Measurements from ENCODE around the gene PLBD2.
"Not testable (repeated sequence)": the region's sequence is repeated elsewhere in the genome, so short reads cannot be mapped to it uniquely, and the experiment has no call there.

The PLBD2 gene

DNA sequence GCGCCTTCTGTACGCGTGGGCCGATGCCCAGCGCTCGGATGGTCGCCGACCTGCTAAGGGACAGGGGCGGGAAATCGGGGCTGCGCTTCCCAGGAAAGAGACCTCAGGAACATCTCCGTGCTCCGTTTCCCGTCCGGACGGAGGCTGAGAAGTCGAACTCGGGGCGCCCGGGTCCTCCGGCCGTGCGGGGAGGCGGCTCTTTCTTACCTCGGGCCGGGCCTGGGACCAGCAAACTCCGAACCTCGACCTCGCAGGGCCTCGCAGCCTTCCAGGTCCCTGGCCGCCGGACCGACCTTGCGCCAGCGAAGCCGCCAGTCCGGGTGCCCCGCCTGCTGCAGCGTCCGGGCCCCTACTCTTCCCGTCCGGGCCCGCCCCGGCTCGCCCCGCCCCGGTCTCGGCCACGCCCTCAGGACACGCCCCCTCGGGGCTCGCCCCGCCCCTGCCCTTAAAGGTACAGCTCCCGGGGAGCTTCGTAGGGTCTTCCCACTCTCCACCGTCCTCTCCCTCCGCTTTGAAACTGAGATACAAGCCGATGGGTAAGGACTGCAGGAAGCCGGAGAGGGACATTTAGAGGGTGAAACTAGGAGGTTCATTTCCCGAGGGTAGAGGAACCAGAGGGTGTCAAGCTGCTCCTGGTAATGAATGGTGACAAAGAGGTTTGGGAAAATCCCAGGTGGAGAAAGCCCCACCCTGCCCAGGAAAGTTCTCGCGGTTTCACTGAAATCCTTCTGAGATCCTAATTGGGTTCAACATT is 23.4 kb upstream of the PLBD2 start, which contains the start of gene SLC8B1:
Gene SLC8B1 (minus strand): TSS at position 324 of the 754 bp plus-strand sequence. CDS start 2,231 bp downstream, outside the sequence.
- no peak for DNase-seq

DNA sequence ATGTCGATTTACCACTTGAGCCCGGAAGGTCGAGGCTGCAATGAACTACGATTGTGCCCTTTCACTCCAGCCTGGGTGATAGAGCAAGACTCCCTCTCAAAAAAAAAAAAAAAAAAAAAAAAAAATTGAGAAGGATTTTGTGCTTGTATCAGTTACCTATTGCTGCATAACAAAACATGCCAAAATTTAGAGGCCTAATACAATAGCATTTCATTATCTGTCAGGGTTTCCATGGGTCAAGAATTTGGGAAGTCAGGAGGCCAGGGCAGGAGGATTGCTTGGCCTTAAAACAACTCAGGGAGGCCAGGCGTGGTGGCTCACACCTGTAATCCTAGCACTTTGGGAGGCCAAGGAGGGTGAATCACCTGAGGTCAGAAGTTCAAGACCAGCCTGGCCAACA is 18.8 kb upstream of the PLBD2 start:
- no peak for DNase-seq

DNA sequence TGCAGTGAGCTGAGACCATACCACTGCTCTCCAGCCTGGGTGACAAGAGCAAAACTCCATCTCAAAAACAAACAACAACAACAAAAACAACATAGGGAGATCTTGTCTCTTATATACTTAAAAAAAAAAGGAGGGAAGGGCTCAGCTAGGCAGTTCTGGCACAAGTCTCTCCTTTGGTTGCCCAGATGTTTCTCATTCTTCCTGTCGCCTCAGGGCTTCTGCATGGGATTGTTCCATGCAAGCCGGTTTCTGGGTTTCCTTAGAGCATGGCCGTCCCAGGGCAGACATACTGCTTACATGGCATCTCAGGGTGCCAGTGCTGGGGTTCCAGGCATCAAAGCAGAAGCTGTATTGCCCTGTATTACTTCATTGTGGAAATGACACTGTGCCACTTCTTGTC is 18.3 kb upstream of the PLBD2 start:
- DNase-seq = no peak

DNA sequence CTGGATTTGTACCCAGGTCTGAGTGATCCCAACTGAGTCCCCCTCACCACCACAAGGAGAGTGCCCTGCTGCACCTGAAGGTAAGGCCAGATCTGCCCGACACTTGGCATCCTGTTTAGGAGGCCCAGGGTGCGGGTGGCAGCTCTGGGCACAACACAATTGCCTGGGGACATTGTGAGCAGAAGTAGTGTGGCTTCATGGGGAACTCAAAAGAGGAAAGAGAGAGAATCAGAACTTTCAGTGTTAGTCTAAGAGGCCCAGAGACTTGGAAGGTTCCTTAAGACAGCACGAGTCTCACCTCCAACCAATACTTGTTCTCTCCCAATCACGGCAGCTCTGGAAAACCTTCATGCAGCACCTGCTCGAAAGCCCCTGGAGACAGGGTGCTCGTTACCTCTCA is 16.9 kb upstream of the PLBD2 start:
- DNase-seq = no peak

DNA sequence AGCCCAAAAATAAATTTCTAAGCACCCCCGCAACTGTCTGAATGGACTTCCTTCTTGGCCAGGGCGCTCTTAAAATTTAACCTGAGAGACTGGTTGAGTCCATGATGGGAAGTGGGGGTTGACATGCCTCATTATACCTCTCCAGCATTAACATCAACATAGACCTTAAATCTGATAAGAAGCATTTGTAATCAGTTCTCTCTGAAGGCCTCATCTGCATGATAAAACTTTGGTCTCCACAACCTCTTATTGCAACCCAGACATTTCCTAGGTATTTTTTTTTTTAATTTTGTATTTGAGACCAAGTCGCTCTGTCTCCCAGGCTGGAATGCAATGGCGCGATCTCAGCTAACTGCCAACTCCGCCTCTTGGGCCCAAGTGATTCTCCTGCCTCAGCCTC is 13.1 kb upstream of the PLBD2 start:
- no peak for DNase-seq

DNA sequence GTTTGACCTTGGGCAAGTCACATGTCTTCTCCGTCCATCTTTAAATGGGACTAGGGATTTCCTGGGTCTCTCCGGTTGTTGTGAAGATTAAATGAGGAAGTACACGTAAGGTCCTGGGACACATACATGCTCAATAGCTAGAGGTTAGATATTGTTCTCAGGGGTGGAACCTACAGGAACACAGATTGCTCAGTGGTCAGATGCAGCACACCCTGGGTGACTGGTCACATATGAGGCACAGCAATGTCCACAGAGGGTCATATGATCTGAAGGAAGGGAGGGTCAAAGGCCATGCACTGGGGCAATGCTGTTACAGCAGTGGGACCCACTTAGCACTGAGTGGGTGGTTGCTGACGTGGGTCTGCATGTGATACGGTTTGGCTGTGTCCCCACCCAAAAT is 12.0 kb upstream of the PLBD2 start:
- DNase-seq = no peak

DNA sequence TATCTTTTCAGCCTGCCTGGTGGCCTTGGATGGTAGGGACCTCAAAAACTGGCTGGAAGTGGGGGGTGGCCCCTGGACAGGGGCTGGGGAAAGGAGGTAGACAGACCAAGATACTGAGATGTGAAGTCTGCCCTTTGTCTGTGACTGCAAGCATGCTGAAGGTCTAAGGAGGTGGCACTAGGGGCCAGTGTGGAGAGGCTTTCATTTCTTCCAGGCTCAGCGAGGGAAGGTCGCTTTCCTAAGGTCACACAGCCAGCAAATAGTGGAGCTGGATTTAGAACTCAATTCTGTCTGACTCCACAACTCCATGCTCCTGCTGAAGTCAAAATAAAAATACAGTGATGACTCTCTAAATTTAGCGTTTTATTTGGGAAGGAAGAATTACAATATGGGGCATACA is 11.3 kb upstream of the PLBD2 start:
- no peak for DNase-seq

DNA sequence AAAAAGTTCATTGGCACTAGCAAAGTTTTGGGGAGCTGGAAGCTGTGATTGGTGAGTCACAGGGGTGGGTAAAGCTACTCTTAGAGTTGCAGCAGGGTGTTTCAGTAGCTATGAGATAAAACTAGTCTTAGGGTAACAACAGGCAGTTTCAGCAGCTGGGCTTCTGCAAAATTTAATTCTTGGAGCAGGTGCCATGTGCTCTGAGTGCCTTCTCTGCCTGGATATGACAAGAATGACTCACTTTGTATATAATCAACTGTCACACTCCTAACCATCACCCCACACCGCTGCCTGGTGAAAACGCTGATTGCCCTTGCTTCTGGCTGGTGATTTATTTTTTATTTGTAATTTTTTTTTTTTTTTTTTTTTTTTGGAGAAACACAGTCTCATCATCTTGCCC is 10.5 kb upstream of the PLBD2 start:
- DNase-seq = no peak

DNA sequence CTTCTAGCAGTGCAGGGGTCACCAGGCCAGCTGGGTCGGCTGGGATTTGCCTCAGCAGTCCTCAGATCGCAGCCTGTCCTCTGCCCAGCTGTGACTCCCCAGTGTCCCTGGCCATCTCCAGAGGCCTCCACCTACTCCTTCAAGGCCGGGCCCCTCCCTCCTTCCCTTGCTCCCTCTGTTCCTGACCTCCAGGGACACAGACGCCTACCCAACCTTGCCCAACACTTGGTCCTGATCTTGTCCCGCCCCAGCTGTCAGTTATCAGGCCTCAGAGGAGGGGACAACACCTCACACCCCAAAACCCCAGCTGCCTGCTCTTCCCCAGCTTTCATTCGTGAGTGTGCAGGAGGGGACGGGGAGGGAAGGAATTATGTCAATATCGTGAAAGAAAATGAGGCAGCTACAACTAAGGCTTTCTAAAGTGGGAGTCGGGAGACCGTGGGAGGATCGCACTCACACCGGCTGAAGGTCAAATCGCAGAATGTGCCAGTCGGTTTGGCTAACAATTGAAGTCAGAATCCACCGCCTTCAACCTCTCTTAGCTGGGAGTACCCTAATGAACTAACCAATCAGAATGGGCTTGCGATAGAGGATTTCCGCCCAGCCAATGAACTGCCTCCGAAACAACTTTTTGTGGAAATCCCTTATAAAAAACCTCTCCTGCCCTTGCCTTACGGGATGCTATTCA is 9.4 kb upstream of the PLBD2 start:
- DNase-seq = no peak

DNA sequence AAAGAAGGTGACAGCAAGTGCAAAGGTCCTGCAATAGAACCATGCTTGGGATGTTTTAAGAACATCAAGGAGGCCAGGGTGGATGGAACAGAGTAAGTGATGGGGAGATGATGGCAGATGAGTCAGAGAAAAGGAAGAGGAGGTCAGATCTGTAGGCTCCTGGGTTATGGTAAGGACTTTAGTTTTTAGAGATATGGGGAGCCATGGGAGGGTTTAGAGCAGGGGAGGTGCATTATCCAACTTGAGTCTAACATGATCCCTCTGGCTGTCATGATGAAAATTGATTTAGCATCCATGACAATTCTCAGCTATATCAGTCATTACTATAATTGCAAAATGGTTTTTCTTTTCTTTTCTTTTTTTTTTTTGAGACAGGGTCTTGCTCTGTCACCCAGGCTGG is 7.3 kb upstream of the PLBD2 start:
- DNase-seq = no peak

DNA sequence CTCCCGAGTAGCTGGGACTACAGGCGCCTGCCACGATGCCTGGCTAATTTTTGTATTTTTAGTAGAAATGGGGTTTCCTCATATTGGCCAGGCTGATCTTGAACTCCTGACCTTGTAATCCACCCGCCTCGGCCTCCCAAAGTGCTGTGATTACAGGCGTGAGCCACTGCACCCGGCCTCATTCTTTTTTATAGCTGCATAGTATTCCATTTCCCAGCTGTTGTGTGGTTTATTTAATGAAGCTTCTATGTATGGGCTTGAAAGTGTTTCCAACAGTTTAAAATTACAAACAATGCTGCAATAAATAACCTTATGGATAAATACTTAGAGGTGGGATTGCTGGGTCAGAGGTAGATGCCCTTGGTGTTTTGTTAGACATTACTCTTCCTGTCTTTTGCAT is 4.2 kb upstream of the PLBD2 start:
- DNase-seq = not testable (repeated sequence)

DNA sequence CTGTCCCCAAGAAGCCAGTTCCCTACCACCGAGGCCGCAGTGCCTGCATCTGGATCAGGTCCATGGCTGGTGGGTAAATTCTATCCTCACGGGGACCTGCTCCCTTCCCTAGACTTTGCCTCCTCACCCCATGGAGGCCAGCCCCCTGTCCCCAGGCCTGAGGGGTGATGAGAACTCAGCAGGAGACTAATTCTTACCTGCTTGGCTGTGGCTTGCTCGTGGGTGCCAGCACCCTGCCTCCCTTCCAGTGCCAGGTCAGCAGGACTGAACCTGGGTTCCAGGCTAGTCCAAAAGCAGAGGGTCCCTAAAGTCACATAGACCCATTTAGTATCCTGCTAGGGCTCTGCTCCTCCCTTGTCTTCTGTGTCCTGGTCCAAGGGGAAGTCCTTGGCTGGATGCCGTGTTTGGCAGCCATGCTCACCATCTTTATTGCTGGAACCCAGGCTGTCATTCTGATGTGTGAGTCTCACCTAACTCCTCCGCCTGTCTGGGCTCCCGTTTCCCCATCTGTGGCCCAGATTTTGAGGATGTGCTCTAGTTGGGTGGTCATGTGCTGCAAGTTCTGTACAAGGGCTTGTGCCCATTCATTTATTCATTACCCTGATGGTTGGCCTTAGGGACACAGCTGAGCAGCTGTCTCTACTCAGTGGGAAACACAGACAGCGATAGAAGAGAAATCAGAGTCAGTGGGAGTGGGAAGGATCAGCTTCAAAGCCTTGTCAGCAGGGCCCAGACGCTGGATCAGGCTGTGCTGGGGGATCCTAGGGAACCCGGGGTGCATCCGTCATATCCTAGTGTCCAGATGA is 949 bp downstream of the PLBD2 start:
- DNase-seq = no peak

DNA sequence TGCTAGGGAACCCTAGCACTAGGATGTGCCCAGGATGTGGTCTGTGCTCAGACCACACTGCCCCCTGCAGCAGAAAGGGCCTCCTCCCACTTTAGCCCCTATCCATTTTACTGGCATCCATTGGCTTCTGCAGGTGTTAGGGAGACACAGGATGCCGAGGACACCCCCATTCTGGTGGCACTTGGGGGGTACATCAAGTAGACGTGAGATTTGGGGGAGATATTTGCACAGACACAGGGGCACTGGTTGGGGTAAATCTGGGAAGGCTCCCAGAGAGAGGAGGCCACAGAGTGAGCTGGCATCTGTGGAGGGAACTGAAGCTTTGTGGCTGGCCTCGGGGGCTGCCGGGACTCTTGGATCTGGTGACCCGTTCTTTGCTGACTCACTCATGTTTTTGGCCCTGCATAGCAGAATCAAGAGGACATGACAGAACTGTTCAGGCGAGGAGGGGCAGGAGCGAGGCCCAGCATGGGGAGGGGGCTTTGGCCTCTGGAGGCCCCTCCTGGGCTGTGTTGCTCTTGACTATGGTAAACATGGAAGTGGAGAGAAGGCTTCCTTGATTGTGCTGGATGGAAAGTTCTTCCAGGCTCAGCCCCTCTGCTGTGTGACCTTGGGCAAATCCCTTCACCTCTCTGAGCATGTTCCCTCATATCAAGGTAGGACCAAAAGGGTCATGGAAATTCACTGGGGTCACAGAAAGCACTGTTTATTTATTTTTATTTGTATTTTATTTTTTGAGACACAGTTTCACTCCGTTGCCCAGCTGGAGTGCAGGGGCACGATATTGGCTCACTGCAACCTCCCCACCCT is 1.8 kb downstream of the PLBD2 start:
- no peak for DNase-seq

DNA sequence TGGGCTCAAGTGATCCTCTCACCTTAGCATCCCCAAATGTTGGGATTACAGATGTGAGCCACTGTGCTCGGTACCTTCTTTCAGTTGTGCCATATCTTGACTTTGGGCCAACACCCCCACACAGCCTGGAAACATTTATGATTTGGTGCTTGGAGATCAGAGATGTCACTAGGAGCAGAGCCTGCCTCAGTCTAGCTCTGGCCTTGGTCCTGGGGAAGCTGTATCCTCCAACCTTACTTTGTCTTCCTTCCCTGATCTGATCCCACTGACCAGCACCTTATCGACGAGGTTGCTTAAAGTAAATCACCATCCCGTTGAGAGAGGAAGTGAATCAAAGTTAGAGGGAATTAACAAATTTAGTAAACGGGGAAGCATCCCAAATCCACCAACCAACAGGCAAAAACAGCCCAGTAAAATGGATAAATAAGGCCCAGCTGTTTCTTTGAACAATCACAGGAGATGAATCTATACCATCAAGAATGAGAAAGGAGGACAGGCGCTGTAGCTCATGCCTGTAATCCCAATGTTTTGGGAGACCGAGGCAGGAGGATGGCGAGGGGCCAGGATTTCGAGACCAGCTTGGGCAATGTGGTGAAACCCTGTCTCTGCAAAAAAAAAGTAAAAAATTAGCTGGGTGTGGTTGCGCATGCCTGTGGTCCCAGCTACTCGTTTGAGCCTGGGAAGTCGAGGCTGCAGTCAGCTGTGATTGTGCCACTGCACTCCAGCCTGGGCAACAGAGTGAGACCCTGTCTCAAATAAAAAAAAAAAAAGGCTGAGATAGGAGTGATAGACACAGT is 3.4 kb downstream of the PLBD2 start:
- DNase-seq = no peak

DNA sequence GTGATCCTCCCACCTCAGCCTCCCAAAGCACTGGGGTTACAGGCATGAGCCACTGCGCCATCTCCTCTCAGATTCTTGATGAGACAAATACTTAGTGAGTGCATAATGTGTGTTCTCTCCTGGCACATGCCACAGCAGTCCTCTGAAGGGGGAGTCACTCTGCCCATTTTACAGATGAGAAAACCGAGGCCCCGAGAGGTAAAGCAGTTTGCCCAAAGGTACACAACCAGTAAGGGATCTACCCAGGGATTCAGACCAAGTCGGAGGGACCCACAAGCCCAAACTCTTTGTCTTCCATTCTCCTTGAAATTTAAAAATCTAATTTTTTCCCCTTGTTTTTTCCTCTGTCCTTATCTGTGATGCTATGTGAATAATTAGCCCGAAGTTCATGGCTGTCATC is 6.3 kb downstream of the PLBD2 start:
- DNase-seq = no peak

DNA sequence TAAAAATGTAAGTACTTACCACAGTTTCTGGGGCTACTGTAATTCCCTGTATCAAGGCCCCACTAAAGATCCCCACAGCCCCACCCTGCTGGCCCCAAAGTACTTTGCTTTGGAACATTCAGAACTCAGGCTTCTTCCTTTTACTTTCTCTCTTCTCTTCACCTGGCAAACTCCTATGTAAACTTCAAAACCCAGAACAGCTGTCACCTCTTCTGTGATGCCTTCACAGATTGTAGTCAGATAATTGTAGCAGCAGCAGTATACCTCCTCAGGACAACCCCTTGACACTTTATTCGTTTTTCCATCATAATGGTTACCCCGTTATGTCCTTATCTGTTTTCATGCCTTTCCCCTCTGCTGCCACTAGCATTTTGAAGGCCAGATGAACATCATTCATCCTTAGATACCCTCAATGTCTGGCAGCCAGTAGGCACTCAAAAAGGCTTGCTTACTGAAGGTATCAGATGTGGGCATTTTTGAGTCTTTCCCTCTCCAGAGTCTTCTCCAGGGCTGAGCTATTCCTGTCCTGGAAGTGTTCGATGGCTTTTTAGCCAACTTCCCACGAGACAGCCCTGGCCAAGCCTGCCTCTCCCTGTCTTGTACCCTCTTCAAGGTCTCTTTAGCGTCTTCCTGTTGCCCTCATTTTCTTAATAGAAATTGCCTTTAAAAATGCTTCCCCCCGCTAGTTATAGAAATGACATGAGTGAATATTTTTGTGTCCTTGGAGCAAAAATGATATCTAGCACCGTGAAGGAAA is 7.4 kb downstream of the PLBD2 start:
- no peak for DNase-seq

DNA sequence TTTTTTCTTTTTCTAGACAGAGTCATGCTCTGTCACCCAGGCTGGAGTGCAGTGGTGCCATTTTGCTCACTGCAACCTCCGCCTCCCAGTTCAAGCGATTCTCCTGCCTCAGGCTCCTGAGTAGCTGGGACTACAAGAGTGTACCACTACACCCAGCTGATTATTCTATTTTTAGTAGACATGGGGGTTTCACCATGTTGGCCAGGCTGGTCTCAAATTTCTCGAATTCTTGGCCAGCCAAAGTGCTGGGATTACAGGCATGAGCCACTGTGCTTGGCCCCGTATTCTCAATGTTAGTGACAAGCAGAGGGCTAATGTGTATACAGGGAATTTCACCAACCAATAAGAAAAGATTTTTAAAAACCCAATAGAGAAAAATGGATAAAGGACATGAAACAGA is 8.4 kb downstream of the PLBD2 start:
- no peak for DNase-seq

DNA sequence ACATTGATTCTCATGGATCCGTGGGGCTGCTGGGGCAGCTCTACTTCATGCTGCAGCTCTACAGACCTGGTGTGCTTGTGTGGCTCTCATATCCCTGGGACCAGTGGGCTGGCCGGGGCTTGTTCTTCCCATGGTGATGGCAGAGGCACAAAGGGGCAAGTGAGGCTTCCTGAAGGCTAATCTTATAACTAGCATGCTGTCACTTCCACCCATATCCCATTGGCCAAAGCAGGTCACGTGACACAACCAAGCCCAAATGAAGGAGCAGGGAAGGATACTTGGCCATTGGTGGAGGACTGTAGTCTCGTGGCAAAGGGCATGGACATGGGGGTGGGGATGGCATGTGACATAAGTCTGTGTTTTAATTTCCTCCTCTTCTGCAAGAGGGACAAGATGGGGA is 9.9 kb downstream of the PLBD2 start:
- DNase-seq = no peak

DNA sequence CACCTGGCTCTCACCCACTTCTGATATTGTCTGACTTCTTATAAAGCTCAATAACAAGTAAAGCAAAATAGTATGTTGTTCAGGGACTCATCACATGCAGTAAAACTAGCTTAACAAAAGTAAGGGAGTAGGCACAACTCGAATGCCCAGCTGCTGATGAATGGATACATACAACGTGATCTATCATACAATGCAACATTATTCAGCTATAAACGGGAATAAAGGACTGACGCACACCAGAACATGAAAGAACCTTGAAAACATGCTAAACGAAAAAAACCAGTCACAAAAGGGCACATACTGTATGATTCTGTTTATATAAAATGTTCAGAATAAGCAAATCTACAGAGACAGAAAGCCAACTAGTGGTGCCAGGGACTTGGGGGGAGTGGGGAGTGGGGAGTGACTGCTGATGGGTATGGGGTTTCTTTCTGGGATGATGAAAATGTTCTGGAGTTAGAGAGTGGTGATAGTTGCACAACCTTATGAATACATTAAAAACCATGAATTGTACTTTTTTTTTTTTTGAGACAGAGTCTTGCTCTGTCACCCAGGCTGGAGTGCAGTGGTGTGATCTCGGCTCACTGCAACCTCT is 11.1 kb downstream of the PLBD2 start:
- DNase-seq = no peak

DNA sequence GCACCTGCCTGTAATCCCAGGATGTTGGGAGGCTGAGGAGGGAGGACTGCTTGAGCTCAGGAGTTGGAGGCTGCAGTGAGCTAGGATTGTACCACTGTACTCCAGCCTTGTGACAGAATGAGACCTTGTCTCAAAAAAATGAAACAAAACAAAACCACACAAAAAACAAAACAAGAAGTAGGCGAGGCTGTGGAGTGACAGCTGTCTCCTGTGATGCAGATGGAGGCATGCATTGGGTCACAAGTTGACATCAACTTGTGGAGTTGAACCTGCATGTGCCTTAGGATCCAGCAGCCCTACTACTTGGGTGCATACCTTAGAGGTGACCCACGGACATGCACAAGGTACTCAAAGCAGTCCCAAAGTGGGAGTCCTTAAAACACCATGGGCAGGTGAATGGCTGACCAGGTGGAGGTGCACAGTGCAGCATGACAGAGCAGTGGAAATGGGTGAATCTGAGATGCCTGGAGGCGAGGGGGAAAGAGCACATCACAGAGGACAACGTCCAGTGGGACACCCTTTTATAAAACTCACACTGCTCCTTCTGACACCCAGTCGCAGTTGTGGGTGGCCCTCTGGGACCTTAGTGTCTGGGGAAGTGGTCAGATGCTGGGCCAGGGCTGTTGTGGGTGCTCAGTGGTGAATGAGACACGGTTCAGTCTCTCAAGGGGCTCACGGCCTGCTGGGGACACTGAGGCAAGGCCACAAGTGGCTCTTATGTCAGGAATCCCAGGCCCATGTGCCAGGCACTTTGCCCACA is 12.7 kb downstream of the PLBD2 start:
- no peak for DNase-seq
